ENCODE results near the gene XPOT. TPM values are rescaled to one million over a fixed set of nuclear protein-coding genes. Genes with fewer than 3 reads are reported as not detected.

The XPOT gene, protein sequence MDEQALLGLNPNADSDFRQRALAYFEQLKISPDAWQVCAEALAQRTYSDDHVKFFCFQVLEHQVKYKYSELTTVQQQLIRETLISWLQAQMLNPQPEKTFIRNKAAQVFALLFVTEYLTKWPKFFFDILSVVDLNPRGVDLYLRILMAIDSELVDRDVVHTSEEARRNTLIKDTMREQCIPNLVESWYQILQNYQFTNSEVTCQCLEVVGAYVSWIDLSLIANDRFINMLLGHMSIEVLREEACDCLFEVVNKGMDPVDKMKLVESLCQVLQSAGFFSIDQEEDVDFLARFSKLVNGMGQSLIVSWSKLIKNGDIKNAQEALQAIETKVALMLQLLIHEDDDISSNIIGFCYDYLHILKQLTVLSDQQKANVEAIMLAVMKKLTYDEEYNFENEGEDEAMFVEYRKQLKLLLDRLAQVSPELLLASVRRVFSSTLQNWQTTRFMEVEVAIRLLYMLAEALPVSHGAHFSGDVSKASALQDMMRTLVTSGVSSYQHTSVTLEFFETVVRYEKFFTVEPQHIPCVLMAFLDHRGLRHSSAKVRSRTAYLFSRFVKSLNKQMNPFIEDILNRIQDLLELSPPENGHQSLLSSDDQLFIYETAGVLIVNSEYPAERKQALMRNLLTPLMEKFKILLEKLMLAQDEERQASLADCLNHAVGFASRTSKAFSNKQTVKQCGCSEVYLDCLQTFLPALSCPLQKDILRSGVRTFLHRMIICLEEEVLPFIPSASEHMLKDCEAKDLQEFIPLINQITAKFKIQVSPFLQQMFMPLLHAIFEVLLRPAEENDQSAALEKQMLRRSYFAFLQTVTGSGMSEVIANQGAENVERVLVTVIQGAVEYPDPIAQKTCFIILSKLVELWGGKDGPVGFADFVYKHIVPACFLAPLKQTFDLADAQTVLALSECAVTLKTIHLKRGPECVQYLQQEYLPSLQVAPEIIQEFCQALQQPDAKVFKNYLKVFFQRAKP
- total RNA-seq (2022; extraction: Qiagen RNA extraction; ENCODE audit: low read depth), result 41.6 to 55.5 TPM (median 50.1 TPM) in 5 replicates

DNA sequence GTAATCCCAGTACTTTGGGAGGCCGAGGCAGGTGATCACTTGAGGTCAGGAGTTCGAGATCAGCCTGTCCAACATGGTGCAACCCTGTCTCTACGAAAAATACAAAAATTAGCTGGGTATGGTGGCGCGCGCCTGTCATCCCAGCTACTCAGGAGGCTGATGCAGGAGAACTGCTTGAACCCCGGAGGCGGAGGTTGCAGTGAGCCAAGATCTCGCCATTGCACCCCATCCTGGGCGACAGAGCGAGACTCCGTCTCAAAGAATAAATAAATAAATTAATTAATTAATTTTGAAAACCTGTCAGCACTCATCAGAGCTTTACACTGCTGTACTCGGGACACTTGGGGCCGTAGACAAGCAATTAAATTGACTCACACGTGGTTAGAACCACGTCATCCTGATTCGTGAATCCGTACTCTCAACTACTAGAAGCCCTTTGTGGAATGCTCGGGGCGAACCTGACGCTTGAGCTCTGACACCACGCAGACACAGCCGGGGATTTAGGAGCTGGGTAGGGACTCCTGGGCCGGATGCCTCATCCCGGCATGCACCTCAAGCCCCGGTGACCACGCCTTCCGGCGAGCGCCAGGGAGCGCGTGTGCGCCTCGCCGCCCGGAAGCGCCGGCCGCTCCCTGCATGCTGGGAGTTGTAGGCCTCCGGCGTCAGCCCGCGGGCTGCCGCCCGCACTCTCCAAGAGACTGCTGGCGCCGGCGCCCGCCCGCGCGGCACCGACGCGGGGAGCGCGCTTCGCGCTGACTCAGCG lies at the start of gene XPOT:
Gene XPOT, plus strand, starts transcription at position 686 of the 763 bp plus-strand sequence. CDS start 5,644 bp downstream, outside the sequence.

DNA sequence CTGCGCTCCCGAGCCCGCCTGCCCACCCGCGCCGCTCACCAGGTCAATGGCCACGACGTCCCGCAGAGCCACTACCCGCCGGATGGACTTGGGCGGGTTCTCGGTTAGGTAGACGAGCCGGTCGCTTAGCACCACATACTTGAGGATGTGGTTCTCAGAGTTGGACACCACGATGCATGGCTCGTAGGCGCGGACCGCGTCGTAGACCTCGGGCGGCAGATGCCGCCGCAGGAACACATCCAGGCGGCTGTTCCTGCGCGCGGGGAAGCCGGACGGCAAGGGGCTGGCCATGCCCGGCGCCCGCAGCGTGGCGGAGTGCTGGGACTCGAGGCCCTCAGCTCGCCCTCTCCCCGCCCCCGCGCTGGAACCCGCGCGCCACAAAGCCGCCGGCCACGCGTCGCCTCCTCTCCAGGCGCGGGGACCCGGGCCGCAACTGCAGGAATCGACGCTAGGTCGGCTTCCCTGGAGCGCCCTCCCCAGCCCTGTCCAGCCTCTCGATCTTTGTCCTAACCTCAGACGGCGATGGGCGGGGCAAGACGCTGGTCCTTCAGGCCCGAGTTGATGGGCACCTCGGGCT lies 13.8 kb upstream of the XPOT start, which contains the start of gene C12orf56:
Gene C12orf56, minus strand, starts transcription at position 484 of the 577 bp plus-strand sequence. Its CDS starts 193 bp downstream, at position 291.

DNA sequence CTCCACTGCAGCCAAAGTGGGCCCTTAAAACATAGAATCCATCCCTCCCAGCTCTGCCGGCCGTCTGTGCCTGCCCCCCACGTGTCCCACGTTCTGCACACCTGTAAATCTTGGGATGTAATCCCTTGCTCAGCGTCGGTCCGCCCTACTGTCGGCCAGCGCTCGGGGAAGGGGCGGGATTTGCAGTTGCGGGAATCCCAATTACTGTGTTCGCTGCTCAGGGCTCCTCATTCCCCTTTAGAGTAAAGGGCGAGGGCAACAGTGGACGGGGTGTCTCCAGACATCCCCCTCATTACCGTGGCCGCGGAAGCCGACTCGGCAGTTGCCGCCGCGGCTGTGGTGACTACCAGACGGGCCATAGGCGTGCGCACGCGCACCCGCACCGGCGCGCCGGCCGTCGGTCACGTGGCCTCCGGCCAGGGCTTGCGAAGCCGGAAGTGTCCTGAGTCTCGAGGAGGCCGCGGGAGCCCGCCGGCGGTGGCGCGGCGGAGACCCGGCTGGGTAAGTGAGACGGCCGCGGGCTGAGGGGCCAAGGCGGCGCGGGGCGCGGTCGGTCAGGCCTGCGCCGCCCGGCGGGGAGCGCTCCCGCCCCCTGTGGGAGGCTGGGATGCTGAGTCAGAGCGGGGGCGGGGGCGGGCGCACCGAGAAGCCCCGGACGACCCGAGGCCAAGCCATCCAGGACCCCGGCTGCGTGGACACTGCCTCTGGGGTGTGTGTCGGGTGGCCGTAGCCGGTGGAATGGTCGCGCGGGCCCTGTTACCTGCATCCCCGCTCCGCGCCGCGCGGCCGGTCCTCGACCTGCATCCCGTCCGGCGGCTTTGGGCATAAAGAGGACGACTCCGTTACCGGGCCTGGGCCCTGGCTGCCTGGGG lies 47.7 kb downstream of the XPOT start, which contains the start of gene TBK1:
Gene TBK1, plus strand, starts transcription at position 434 of the 872 bp plus-strand sequence. CDS start 3,751 bp downstream, outside the sequence.

Other genes starting within 250 kb of the XPOT start
- 4.6 to 9.8 TPM (median 7.7 TPM) in 5 replicates for gene KICS2, start 182.1 kb upstream of the XPOT start, total RNA-seq (2022; extraction: Qiagen RNA extraction; ENCODE audit: low read depth)
- 0.12 TPM in 1 of 5 replicates, not detected in the others for gene C12orf56, start 13.6 kb upstream of the XPOT start, total RNA-seq (2022; extraction: Qiagen RNA extraction; ENCODE audit: low read depth)
- 16.4 to 30.8 TPM (median 23.2 TPM) in 5 replicates for gene TBK1, start 47.7 kb downstream of the XPOT start, total RNA-seq (2022; extraction: Qiagen RNA extraction; ENCODE audit: low read depth)
- gene RASSF3, start 206.1 kb downstream of the XPOT start, total RNA-seq (2022; extraction: Qiagen RNA extraction; ENCODE audit: low read depth), result 24.2 to 31.2 TPM (median 28.7 TPM) in 5 replicates

All from A549 treated with ZK216348 at 1 μM for 4 hours (cell line).